GM19328 (cell line): ENCODE measurements around the gene HRH1.
A peak's percentile ranks its signal among the peaks of the same experiment; 100 is the strongest.
"Not testable (repeated sequence)": the region's sequence is repeated elsewhere in the genome, so short reads cannot be mapped to it uniquely, and the experiment has no call there.

Experiments used
- ATAC-seq: cut with Tn5 transposase; IDR thresholded peaks from one replicate; pipeline ENCODE4 v1.9.1; 2021; ENCODE audit warnings: mild to moderate bottlenecking, moderate library complexity; ENCODE audit not compliant: unreplicated experiment

HRH1 gene

DNA sequence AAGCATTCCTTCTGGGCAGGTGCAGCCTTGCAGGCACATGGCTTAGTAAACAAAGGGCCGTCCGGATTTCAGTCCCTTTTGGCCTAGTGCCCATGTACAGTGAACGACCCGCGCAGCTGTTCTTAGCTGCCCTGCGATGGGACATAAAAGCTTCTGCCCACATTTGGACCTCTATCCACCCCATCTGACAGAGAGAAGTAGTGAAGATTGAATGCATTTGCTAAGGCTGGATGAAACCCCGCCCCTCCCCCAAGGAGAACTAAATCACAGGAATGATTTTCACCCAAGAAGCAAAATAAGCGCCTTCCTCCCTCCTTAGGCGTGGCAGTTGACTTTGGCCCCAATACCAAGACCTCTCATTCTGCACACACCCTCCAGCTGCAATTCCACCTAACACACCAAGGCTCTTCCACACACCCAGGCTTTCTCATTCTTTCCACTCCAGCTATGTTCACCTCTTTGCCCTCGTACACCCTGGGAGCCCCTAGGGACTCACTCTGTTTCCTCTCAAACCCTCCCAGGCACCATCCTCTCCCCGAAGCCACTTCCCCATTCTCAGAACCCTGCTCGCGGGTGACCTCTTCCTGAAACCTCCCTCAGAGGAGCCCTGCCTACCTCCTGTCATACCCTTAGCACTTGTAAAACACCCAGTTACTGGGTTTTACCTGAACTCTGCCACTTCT, 14.1 kb upstream of the HRH1 start:
- ATAC-seq: peak; percentile 92

- no peak for ATAC-seq
Measured at GRCh38 chr3:11140713-11141104, 13.6 kb upstream of the HRH1 start.

GRCh38 chr3:11143476-11143875, 10.8 kb upstream of the HRH1 start:
- no peak for ATAC-seq

- no peak for ATAC-seq
Measured at GRCh38 chr3:11144996-11145395, 9.3 kb upstream of the HRH1 start.

DNA sequence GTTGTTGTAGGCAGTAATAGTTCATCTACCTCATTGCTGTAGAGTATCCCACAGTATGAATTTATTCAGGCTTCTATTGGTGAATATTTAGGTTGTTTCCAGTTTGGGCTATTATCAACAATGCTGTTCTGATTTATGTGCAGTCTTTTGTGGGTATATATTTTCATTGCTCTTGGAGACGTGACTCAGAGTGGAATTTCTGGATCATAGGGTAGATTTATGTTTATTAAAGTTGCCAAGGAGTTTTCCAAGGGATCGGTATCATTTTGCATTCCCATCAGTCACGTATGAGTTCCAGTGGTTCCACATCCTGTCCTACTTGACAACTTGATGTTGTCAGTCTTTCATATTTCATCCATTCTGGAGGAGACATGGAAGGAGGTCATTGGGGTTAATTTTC, 8.4 kb upstream of the HRH1 start:
- ATAC-seq: no peak

DNA sequence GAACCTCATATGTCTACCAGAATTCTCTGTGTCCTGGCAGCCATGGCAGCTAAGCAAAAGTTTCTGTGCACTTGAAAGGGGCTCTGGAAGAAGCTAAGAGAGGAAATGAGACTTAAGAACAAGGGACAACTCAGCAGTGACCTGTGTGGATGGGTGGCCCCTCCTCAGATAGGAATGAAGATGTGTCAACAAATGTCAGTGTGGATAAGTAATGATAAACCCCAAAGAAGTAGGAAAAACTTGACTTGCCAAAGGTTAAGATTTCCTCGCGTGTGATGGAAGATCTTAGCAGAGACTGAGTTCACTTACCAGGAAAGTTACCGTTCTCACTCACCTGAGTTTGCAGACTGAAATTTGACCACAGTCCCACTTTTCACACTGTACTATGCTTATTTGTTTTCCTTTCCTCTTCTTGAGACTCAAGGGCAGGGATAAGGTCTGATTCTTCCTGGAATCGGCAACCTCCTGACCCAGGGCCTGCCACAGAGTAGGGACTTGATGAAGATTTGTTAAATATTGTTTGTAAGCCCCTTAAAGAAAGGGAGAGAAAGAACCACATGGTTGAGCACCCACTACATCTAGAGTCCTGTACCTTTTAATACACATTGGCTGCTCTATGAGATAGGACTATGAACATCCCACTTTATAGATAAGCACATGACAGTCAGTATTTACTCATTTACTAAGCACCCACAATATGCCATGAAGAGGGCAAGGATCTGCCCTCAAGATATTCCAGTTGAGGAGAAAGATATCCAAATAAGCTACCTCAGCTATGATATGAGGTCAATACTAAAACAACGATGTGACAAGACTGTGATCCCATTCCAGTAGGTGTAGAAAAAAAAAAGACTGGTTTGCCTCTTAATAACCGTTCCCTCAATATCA, 7.3 kb upstream of the HRH1 start:
- ATAC-seq: no peak

DNA sequence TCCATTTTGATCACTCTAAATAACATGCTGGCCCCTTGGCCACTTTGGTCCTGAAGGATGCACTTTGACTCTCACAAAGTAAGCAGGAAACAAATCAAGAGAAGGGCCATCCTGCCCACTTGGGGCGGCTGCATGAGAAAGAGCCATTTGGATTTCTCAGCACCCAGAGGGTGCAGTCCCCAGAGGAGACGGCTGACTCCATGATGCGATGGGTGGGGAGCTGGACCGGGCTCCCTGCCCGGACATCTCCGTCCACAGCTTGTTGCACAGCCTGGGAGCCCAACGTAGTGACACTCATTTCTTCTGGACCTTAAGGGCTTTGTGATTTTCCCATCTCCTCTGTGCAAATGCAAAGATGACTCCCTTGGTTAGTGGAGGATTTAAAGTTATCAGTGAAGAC, 4.0 kb upstream of the HRH1 start:
- ATAC-seq: no peak

DNA sequence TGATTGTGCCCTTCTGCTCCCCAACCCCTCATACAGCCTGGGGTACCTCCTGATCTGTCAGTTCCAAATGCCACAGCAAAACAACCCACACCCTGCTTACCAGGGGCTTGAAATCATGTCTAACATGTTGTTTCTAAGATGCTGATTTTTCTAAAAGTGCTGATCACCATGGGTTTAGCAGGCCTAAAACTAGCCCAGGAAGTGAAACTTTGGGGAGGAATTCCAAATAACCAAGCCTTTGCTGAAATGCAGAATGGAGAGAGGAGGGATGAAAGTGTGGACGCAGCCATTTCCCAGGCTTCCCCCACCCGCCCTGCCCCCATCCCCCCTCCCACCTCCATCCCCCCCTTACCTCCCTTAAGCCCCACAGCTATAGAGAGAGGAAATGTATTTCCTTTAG, 2.0 kb upstream of the HRH1 start:
- ATAC-seq: no peak

- ATAC-seq: no peak
Measured at GRCh38 chr3:11154953-11155325, 646 bp downstream of the HRH1 start.

DNA sequence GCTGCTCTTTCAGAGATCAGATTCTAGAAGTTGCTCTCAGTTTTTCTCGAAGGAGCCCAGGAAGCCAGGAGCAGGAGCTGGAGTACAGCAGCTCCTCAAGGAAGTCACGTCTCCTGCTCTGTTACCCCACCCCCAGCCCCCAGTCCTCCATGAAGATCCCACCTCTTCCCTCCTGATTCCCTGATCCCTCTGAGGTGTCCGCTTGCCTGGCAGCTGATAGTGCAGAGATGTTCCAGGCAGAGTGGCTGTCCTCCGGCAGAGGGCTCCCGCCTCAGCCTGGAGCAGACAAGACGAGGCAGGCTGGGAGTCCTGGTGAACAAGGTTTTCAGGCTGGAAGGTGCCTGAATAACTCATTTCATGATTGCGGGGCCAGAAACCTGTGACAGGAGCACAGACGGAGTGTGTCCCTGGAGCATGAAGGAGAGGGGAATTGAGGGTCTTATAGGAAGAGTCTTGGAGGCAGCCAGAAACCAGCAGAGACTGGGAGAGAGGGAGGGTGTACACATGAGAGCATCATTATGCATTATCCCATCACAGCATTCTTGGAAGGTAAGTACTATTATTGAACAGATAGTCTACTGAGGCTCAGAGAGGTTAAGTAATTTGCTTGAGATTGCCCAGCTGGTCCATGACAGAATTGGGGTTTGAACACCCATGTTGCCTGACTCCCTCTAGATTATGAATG, 1.2 kb downstream of the HRH1 start:
- no peak for ATAC-seq

DNA sequence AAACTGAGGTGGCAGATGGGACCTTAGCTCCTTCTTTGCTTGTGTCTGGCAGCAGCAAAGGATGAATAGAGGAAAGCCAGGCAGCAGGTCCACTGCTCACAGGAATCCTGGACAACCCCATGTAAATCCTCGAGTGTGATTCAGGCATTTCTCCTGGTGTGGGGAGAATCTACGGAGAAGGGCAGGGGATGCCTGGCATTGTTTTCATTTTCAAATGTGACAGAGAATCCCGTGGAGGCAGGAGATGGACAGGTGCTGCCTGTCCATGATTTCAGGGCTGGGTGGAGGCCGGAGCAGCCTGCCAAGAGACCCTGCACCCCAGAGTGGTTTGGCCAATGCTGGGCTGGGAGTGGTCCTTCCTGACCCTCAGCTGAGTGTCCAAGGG, 1.7 kb downstream of the HRH1 start:
- ATAC-seq: no peak

DNA sequence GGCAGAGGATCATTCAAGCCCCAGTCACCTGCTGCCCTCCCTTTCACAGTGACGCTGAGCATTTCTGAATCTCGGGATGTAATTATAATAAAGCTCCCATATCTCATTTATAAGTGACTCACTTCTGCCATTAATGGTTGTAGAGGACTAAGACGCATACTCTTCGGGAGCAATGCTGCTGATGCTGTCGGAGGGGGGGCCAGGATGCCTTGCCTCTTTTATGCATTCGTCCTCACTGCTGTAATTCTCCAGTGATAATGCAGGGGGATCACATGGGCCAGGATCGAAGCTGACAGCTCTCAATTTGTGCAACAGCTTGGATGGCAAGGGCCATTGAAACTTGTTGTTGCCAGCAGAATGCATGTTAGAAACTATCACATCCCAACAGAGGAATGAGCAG, 3.1 kb downstream of the HRH1 start:
- no peak for ATAC-seq

GRCh38 chr3:11159421-11159904, 5.2 kb downstream of the HRH1 start:
- ATAC-seq: no peak

GRCh38 chr3:11161666-11162065, 7.4 kb downstream of the HRH1 start:
- ATAC-seq: no peak

DNA sequence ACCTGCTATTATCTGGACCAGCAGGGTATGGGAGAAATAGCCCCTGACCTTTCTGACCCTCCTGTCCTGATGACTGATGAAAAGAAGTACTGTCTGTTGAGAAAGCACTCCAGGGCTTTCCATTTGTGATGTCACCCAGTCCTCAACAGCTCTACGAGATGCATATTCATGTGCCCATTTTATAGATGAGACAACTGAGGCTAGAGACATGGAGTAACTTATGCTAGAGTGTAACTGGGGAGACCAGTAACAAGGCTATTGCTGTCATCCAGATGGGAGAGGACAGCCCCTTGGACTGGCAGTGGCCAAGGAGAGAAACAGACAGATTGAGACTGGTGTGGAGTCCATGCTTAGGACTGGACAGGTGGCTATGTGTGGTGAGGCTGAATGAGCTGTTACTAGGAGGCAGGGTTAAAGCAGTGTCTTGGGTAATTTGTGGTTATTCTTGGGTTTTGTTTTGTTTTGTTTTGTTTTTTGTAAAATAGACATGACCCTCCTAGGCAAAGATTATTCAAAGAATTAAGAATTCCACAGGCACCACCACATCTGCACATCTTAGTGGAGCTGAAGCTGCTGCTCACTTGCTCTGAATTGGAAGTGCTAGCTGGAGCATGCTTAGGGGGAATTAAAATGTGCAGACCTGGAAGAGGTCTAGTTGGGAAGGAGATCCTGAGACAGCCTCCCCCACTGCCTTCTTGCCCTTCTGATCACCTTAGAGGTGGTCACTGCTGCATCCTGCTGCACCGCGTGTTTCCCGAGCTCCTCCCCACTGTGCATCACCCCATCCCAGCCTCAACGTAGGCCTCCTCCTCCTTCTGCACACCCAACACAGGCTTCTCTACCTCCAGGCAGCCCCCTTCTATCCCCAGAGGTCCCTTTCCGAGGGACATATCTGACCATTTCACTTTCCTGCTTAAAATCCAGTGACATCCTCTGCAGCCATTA, 8.4 kb downstream of the HRH1 start:
- no peak for ATAC-seq

DNA sequence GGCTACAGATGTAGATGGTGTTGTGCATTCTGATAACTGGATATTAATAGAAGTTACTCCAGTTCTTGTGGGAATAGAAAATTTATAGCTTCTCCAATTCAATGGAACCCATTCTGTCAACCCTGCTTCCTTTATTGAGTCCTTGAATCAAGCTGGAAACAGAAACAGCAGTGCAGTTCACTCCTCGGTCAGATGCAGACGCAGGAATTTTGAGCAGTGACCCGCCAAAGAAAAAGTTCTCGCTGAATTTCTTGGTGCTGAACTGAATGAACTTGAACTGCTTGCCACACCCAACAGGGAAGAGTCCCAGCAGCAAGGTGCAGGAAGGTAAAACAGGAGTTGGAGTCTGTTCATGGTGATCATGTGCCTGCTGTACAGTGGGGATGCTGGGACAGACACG, 10.3 kb downstream of the HRH1 start:
- no peak for ATAC-seq

DNA sequence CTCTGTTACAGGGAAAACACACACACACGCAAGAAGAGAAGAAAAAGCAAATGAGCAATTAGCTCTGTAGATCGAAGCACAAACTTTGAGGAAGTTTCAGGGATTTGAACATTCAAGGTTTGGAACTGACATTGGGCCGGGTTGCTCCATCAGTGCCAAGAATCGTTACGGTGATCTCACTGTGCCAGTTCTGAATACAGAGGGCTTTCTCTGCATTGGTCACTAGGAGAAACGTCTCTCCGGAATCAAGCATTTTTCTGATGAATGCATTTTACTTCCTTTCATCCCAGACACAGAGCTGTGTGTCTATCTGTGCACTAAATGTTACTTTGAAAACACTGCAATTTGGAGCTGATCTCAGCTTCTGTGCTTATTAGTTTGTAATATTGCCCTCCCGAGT, 11.2 kb downstream of the HRH1 start:
- no peak for ATAC-seq

GRCh38 chr3:11166807-11167400, 12.6 kb downstream of the HRH1 start:
- not testable (repeated sequence) for ATAC-seq

- ATAC-seq: no peak
Measured at GRCh38 chr3:11167590-11167989, 13.3 kb downstream of the HRH1 start.

DNA sequence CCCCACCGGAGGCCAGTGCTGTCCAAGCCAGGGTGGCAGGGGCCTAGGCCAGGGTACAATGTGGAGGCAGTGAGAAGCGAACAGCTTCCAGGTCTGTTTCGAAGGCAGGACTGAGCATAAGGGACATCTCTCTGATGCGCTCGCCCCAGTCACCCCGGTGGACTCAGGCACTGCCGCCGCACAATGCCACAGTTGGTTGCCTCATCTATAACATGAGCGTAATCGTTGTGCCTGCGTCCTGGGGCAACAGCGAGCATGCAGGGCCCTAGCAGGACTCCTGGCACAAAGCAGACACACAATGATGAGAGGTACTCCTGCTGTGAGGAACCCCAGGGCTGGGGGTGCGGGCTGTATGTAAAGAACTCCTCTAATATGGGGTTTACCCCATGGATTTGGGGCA, 14.1 kb downstream of the HRH1 start:
- ATAC-seq: no peak
